Caco-2 (cell line): ENCODE data around the gene FLCN. TPM values are rescaled to one million over a fixed set of nuclear protein-coding genes. Genes with fewer than 3 reads are reported as not detected.

Experiments used
- BruUV-seq: library from RNA; stranded (reverse); fragments of 400-500 nt; replicated peaks from 2 replicates; lab custom pipeline; 2021; lab: Mats Ljungman, UMichigan
- CTCF ChIA-PET: fragments of 300-600 bp; sonication (Branson Sonifier 250); formaldehyde crosslinking; loops from one replicate; lab custom pipeline; 2022; ENCODE audit warnings: antibody characterized with exemption; lab: Charles Lee
- POLR2A ChIA-PET: fragments of 300-600 bp; sonication (Branson Sonifier 250); formaldehyde crosslinking; loops from one replicate; lab custom pipeline; 2022; ENCODE audit warnings: antibody characterized with exemption; lab: Charles Lee
- DNase-seq, 2 experiments: peaks; one replicate each; pipeline versions ENCODE4 v3.0.0 to v3.0.0-alpha.2; 2020 to 2022
- H3K27me3 ChIP-seq: replicated peaks from 2 replicates; pipeline ENCODE4 v1.6.0; 2011; ENCODE audit warnings: low read length; ENCODE audit not compliant: control insufficient read depth, insufficient read depth
- H3K36me3 ChIP-seq: 2 replicates; pipeline ENCODE4 v1.5.1; 2011; ENCODE audit warnings: low read length; ENCODE audit not compliant: control insufficient read depth, insufficient read depth
- H3K4me1 ChIP-seq: fragments of 250-450 bp; sonication (Bioruptor Pico); 2 replicates; pipeline ENCODE4 v1.5.1; 2020; ENCODE audit warnings: mild to moderate bottlenecking
- H3K4me3 ChIP-seq: 2 replicates; pipeline ENCODE4 v1.5.1; 2011; ENCODE audit warnings: low read depth, mild to moderate bottlenecking, control low read depth, low read length
- H3K9me3 ChIP-seq: fragments of 250-450 bp; sonication (Bioruptor Pico); 2 replicates; pipeline ENCODE4 v1.5.1; 2020; ENCODE audit warnings: mild to moderate bottlenecking, moderate library complexity
- H3K27ac Mint-ChIP-seq: one replicate; pipeline ENCODE4 v1.8.0; 2022; ENCODE audit warnings: mixed read lengths; ENCODE audit not compliant: unreplicated experiment
- H3K27me3 Mint-ChIP-seq: one replicate; pipeline ENCODE4 v1.8.0; 2022; ENCODE audit warnings: mixed read lengths; ENCODE audit not compliant: insufficient read depth, unreplicated experiment
- H3K36me3 Mint-ChIP-seq: one replicate; pipeline ENCODE4 v1.8.0; 2022; ENCODE audit warnings: mild to moderate bottlenecking, mixed read lengths; ENCODE audit not compliant: insufficient read depth, unreplicated experiment
- H3K4me1 Mint-ChIP-seq: one replicate; pipeline ENCODE4 v1.8.0; 2022; ENCODE audit warnings: low read depth, mixed read lengths; ENCODE audit not compliant: unreplicated experiment
- H3K4me3 Mint-ChIP-seq: one replicate; pipeline ENCODE4 v1.8.0; 2022; ENCODE audit warnings: mild to moderate bottlenecking, moderate library complexity, mixed read lengths; ENCODE audit not compliant: unreplicated experiment
- H3K9me3 Mint-ChIP-seq: one replicate; pipeline ENCODE4 v1.8.0; 2022; ENCODE audit warnings: mixed read lengths; ENCODE audit not compliant: unreplicated experiment
- intact Hi-C: fragments of 100-400 bp; cut with micrococcal nuclease; formaldehyde crosslinking; loops from one replicate; pipeline ENCODE4 v1.10.0; 2022; ENCODE audit not compliant: unreplicated experiment
- total RNA-seq: library from RNA; stranded (reverse); gene quantifications from 2 replicates; pipeline ENCODE4 v1.2.3, GENCODE V29; 2022
- TF ChIP-seq, protein P1 (sequence below), 2 experiments: fragments of 200-600 bp in 1 of 2; IDR thresholded peaks; 1 replicate in 1 of 2; 2 replicates in 1 of 2; pipeline versions ENCODE4 v1.5.1 to v1.8.0; 2011 to 2022; ENCODE audit warnings: antibody characterized with exemption in 1 of 2, control low read depth in 1 of 2, inconsistent platforms in 1 of 2, low read depth in 1 of 2, low read length in 1 of 2, mild to moderate bottlenecking in 1 of 2, moderate library complexity in 1 of 2; ENCODE audit not compliant: insufficient read depth in 1 of 2, severe bottlenecking in 1 of 2, unreplicated experiment in 1 of 2

FLCN gene
- total RNA-seq, 1 experiment from 2014 or later, result 69.0 TPM

DNA sequence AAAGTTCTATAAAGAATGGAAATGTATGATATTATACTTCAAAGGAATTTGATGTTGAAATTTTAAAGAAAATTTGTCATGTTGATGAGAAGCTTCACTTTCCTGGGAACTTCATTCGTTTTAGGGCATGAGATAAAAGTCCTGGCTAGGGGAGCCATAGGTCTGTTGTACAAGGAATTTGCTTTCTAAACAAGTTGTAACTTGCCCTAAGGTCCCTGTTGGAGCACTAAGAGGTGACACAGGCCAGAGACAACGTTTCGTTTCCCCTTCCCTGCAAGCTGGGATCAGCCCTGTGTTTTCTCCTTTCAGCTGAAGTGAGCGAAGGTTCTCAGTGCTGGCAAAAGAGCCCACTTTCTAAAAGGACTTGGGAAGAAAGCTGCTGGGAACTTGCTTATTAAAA is 47.4 kb downstream of the FLCN start:
- H3K4me1 ChIP-seq, result no peaks in the 10 kb centered on the region
- Mint-ChIP-seq H3K4me3 (no peak overlapping the region), H3K27ac (no peak overlapping the region), H3K36me3 (peaks cover 52% of the 10 kb centered on the region), H3K27me3 (no peaks in the 10 kb centered on the region), H3K4me1 (peaks cover 10% of the 10 kb centered on the region), H3K9me3 (no peaks in the 10 kb centered on the region)
- TF ChIP-seq, protein P1, sequence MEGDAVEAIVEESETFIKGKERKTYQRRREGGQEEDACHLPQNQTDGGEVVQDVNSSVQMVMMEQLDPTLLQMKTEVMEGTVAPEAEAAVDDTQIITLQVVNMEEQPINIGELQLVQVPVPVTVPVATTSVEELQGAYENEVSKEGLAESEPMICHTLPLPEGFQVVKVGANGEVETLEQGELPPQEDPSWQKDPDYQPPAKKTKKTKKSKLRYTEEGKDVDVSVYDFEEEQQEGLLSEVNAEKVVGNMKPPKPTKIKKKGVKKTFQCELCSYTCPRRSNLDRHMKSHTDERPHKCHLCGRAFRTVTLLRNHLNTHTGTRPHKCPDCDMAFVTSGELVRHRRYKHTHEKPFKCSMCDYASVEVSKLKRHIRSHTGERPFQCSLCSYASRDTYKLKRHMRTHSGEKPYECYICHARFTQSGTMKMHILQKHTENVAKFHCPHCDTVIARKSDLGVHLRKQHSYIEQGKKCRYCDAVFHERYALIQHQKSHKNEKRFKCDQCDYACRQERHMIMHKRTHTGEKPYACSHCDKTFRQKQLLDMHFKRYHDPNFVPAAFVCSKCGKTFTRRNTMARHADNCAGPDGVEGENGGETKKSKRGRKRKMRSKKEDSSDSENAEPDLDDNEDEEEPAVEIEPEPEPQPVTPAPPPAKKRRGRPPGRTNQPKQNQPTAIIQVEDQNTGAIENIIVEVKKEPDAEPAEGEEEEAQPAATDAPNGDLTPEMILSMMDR (IDR thresholded peaks at IDR 0.05; ENCODE audit: insufficient read depth in 1 of 2, low read depth in 1 of 2, low read length in 1 of 2, severe bottlenecking in 1 of 2, unreplicated experiment in 1 of 2), result no peak
- no TSS peak for BruUV-seq
- ChIA-PET CTCF (no interaction called here), POLR2A (interaction anchor here (0.5 to 0.7 kb wide), 2 partner anchors 81 to 272 kb away, joined by 6 to 8 read pairs; no protein-coding TSS in a partner anchor)
- H3K36me3 ChIP-seq, result no peaks in the 10 kb centered on the region
- intact Hi-C loops, result loop anchor here (10.0 kb wide), 1 partner anchor 185 kb away; no protein-coding TSS in a partner anchor
- H3K9me3 ChIP-seq, result no peaks in the 10 kb centered on the region
- H3K27me3 ChIP-seq, result no peaks in the 10 kb centered on the region
- no peak for DNase-seq
- no peak overlapping the region for H3K4me3 ChIP-seq

DNA sequence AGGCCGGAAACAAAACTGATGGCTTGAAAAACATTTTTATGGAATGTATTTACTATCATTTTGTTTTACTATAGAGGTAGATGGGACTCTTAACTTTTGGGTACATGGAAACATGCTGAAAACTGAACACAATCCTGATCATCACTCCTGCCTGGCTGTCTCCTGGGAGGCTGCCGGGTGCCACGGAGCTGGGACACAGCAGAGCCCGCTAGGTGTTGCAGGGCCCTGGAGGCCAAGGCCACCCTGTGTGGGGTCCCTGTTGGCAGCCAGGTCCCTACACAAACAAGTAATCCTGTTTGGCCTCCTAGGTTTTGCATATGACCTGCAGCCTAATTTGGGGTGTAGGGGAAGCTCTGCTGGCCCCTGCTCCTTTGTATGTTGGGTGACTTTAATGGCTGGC is 48.4 kb downstream of the FLCN start:
- no peaks in the 10 kb centered on the region for H3K27me3 ChIP-seq
- TSS peak; percentile 9 for BruUV-seq
- H3K4me1 ChIP-seq, result no peaks in the 10 kb centered on the region
- CTCF ChIA-PET, result no interaction called here
- POLR2A ChIA-PET, result no interaction called here
- H3K36me3 ChIP-seq, result peaks cover under 1% of the 10 kb centered on the region
- H3K36me3 Mint-ChIP-seq, result peaks cover 61% of the 10 kb centered on the region
- no peak overlapping the region for H3K4me3 ChIP-seq
- TF ChIP-seq, protein P1 (IDR thresholded peaks at IDR 0.05; ENCODE audit: insufficient read depth in 1 of 2, low read depth in 1 of 2, low read length in 1 of 2, severe bottlenecking in 1 of 2, unreplicated experiment in 1 of 2), result no peak
- no peaks in the 10 kb centered on the region for H3K27me3 Mint-ChIP-seq
- no peak overlapping the region for H3K27ac Mint-ChIP-seq
- no peaks in the 10 kb centered on the region for H3K9me3 Mint-ChIP-seq
- no peak overlapping the region for H3K4me3 Mint-ChIP-seq
- no peak for DNase-seq
- no peaks in the 10 kb centered on the region for H3K9me3 ChIP-seq
- intact Hi-C loops, result loop anchor here (10.0 kb wide), 1 partner anchor 184 kb away; no protein-coding TSS in a partner anchor
- H3K4me1 Mint-ChIP-seq, result peaks cover 10% of the 10 kb centered on the region

DNA sequence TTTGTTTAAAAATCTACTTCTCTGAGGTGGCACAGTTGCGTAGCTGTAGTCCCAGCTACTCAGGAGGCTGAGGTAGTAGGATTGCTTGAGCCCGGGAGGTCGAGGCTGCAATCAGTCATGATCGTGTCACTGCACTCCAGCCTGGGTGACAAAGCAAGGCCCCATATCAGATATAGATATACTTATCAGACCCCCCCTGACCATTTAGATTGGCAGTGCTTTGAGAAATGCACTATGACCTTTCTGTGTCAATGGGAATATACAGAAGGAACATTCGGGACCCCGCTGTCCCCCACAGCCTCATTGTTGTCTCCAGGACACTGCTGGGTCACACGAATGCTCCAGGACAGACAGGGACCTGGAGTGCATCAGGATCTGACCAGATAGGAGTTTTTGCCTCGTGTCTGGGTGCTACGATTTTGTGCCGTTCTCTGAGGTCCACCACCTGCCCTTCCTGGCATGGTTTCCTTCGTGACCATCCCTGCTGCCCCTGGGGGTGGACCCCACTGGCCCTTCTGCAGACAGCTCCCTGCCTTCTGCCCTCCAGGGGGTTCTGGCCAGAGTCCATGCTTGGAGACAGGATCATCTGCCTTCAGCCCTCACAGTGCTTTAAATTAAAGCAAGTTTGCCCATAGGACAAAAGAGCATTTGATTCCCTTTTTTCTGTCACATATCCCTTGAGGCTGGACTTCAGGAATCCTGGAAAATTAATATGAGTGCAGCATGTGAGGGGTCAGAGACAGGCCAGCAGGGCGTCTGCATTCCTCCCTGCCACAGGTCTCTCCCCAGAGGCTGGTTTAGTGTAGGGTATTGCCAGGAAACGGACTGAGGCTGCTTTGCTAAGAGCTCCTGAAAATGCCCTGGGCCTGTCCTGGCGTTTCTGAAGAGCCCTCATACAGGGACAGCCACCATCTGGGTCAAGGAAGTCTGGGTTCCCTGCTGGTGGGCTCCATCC is 50.1 kb downstream of the FLCN start:
- intact Hi-C loops, result loop anchor here (10.0 kb wide), 1 partner anchor 182 kb away; no protein-coding TSS in a partner anchor
- H3K9me3 Mint-ChIP-seq, result no peaks in the 10 kb centered on the region
- peak overlapping the region; percentile 32 for H3K27ac Mint-ChIP-seq
- no peak for DNase-seq
- H3K4me3 ChIP-seq, result no peak overlapping the region
- no peaks in the 10 kb centered on the region for H3K9me3 ChIP-seq
- no peaks in the 10 kb centered on the region for H3K27me3 Mint-ChIP-seq
- peaks cover 3% of the 10 kb centered on the region for H3K36me3 ChIP-seq
- no peaks in the 10 kb centered on the region for H3K4me1 ChIP-seq
- TF ChIP-seq, protein P1 (IDR thresholded peaks at IDR 0.05; ENCODE audit: insufficient read depth in 1 of 2, low read depth in 1 of 2, low read length in 1 of 2, severe bottlenecking in 1 of 2, unreplicated experiment in 1 of 2), result no peak
- no peak overlapping the region for H3K4me3 Mint-ChIP-seq
- no TSS peak for BruUV-seq
- CTCF ChIA-PET, result no interaction called here
- POLR2A ChIA-PET, result no interaction called here
- H3K27me3 ChIP-seq, result no peaks in the 10 kb centered on the region
- H3K36me3 Mint-ChIP-seq, result peaks cover 68% of the 10 kb centered on the region
- H3K4me1 Mint-ChIP-seq, result peaks cover 10% of the 10 kb centered on the region
